Measurements from ENCODE around the gene GFPT2. TPM values are rescaled to one million over a fixed set of nuclear protein-coding genes. Genes with fewer than 3 reads are reported as not detected.

The GFPT2 gene
- total RNA-seq, 1 donor from 2014 or later, result 8.4 TPM

DNA sequence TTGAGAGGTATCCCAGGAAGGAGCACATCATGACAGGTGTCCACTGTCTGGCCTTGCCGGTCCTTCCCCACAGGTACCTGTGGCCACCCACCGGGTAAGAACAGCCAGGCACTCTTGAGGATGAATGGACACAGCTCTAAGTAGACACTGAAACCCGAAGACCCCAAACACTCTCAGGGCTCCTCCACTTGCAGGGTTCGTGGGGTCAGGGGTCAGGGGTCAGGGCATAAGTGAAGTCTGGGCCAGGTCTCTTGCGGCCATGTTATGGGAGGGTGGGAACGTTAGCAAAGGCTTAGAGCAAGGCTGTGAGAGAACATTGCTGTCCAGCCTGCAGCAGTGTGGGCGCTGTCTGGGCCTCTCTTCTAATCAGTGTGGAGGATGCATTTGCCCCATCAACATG is 101.2 kb downstream of the GFPT2 start:
- Histone ChIP-seq H3K27me3 (ENCODE audit: low read depth) (no peaks in the 10 kb centered on the region), H3K27ac (replicated peaks) (no peak overlapping the region), H3K9me3 (replicated peaks) (peaks cover 100% of the 10 kb centered on the region), H3K36me3 (peaks cover 100% of the 10 kb centered on the region), H3K4me1 (no peaks in the 10 kb centered on the region), H3K4me3 (no peak overlapping the region)
- TF ChIP-seq, protein P1, sequence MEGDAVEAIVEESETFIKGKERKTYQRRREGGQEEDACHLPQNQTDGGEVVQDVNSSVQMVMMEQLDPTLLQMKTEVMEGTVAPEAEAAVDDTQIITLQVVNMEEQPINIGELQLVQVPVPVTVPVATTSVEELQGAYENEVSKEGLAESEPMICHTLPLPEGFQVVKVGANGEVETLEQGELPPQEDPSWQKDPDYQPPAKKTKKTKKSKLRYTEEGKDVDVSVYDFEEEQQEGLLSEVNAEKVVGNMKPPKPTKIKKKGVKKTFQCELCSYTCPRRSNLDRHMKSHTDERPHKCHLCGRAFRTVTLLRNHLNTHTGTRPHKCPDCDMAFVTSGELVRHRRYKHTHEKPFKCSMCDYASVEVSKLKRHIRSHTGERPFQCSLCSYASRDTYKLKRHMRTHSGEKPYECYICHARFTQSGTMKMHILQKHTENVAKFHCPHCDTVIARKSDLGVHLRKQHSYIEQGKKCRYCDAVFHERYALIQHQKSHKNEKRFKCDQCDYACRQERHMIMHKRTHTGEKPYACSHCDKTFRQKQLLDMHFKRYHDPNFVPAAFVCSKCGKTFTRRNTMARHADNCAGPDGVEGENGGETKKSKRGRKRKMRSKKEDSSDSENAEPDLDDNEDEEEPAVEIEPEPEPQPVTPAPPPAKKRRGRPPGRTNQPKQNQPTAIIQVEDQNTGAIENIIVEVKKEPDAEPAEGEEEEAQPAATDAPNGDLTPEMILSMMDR (IDR thresholded peaks at IDR 0.05; ENCODE audit: borderline replicate concordance), result no peak
- DNase-seq, result no peak
- intact Hi-C loops (cut with micrococcal nuclease), result no loop called here

DNA sequence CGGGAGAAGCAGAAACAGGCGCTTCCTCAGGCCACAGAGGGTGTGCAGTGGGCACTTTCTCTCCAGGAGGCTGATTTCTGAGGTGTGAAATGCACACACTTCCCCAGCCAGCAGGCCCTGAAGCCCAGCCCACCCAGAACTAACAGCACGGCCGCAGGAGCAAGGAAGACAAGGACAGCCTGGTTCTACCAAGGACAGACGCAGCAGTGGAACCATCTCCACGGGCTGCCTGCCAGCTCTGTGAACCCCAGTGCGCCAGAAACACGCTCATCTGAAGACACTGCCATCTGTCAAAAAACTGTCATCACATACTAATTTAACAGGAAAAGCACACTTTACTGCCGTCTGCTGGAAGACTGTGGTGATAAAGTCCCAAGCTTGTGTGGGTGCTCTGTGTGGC is 102.0 kb downstream of the GFPT2 start:
- peaks cover 100% of the 10 kb centered on the region for H3K9me3 ChIP-seq (replicated peaks)
- peaks cover 100% of the 10 kb centered on the region for H3K36me3 ChIP-seq
- no peaks in the 10 kb centered on the region for H3K27me3 ChIP-seq (ENCODE audit: low read depth)
- no peak overlapping the region for H3K4me3 ChIP-seq
- TF ChIP-seq, protein P1 (IDR thresholded peaks at IDR 0.05; ENCODE audit: borderline replicate concordance), result no peak
- no peaks in the 10 kb centered on the region for H3K4me1 ChIP-seq
- H3K27ac ChIP-seq (replicated peaks), result no peak overlapping the region
- intact Hi-C loops (cut with micrococcal nuclease), result no loop called here
- DNase-seq, result no peak

Other genes with a start within 250 kb of the GFPT2 start
- gene RASGEF1C, start 144.1 kb downstream of the GFPT2 start, total RNA-seq, result 0.27 TPM
- gene MAPK9, start 61.3 kb downstream of the GFPT2 start, total RNA-seq, result 40.9 TPM
- gene CNOT6, start 141.0 kb upstream of the GFPT2 start, total RNA-seq, result 15.9 TPM
- gene SCGB3A1, start 238.2 kb upstream of the GFPT2 start, total RNA-seq, result not detected